Osteocyte (in vitro differentiated cells): Measurements from ENCODE around the gene CREBL2. TPM values are rescaled to one million over a fixed set of nuclear protein-coding genes. Genes with fewer than 3 reads are reported as not detected.

Experiments
- DNase-seq: peaks from one replicate; pipeline ENCODE4 v3.0.0; 2021; ENCODE audit warnings: mixed read lengths; ENCODE audit not compliant: unreplicated experiment; ENCODE audit errors: extremely low spot score
- H3K27ac Mint-ChIP-seq: one replicate; pipeline ENCODE4 v1.8.0; 2021; ENCODE audit warnings: mild to moderate bottlenecking, mixed read lengths; ENCODE audit not compliant: unreplicated experiment
- H3K27me3 Mint-ChIP-seq: one replicate; pipeline ENCODE4 v1.8.0; 2021; ENCODE audit warnings: mixed read lengths; ENCODE audit not compliant: unreplicated experiment
- H3K36me3 Mint-ChIP-seq: one replicate; pipeline ENCODE4 v1.8.0; 2021; ENCODE audit warnings: mixed read lengths; ENCODE audit not compliant: unreplicated experiment
- H3K4me1 Mint-ChIP-seq: one replicate; pipeline ENCODE4 v1.8.0; 2021; ENCODE audit warnings: mixed read lengths; ENCODE audit not compliant: unreplicated experiment
- H3K4me3 Mint-ChIP-seq: one replicate; pipeline ENCODE4 v1.8.0; 2021; ENCODE audit warnings: mild to moderate bottlenecking, moderate library complexity, mixed read lengths; ENCODE audit not compliant: unreplicated experiment
- H3K9me3 Mint-ChIP-seq: one replicate; pipeline ENCODE4 v1.8.0; 2021; ENCODE audit warnings: mixed read lengths; ENCODE audit not compliant: unreplicated experiment
- total RNA-seq: library from RNA; stranded (reverse); gene quantifications from 2 replicates; pipeline ENCODE4 v1.2.1, GENCODE V29; 2021
- TF ChIP-seq, protein P1 (sequence below): fragments of 200-600 bp; sonication (generic); IDR thresholded peaks from 2 replicates; pipeline ENCODE4 v1.5.0; 2021; ENCODE audit warnings: antibody characterized with exemption, mild to moderate bottlenecking, moderate library complexity

CREBL2 gene
- total RNA-seq, 1 donor from 2014 or later, result 15.1 TPM

DNA sequence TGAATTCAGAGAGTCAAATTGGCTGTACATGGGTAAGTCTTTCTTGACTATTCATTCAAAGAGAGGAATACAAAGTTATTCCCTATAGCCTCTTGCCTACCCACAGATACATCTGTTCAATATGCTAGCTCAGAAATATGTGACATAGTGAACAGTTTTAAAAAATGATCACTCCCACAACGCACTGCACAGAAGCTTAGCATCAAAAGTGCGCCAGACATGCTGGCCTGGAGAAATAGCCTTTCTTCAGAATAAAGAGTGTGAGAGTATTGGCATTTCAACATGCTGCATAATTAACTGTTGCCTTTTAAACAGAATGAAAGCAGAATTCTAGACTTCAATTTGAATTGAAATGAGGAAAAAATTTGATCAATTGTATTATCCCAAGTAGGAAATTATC lies 57.3 kb downstream of the CREBL2 start:
- TF ChIP-seq, protein P1, sequence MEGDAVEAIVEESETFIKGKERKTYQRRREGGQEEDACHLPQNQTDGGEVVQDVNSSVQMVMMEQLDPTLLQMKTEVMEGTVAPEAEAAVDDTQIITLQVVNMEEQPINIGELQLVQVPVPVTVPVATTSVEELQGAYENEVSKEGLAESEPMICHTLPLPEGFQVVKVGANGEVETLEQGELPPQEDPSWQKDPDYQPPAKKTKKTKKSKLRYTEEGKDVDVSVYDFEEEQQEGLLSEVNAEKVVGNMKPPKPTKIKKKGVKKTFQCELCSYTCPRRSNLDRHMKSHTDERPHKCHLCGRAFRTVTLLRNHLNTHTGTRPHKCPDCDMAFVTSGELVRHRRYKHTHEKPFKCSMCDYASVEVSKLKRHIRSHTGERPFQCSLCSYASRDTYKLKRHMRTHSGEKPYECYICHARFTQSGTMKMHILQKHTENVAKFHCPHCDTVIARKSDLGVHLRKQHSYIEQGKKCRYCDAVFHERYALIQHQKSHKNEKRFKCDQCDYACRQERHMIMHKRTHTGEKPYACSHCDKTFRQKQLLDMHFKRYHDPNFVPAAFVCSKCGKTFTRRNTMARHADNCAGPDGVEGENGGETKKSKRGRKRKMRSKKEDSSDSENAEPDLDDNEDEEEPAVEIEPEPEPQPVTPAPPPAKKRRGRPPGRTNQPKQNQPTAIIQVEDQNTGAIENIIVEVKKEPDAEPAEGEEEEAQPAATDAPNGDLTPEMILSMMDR, result no peak
- no peaks in the 10 kb centered on the region for H3K9me3 Mint-ChIP-seq
- peaks cover 20% of the 10 kb centered on the region for H3K4me1 Mint-ChIP-seq
- DNase-seq, result no peak
- no peaks in the 10 kb centered on the region for H3K36me3 Mint-ChIP-seq
- no peaks in the 10 kb centered on the region for H3K27me3 Mint-ChIP-seq
- no peak overlapping the region for H3K27ac Mint-ChIP-seq
- no peak overlapping the region for H3K4me3 Mint-ChIP-seq

DNA sequence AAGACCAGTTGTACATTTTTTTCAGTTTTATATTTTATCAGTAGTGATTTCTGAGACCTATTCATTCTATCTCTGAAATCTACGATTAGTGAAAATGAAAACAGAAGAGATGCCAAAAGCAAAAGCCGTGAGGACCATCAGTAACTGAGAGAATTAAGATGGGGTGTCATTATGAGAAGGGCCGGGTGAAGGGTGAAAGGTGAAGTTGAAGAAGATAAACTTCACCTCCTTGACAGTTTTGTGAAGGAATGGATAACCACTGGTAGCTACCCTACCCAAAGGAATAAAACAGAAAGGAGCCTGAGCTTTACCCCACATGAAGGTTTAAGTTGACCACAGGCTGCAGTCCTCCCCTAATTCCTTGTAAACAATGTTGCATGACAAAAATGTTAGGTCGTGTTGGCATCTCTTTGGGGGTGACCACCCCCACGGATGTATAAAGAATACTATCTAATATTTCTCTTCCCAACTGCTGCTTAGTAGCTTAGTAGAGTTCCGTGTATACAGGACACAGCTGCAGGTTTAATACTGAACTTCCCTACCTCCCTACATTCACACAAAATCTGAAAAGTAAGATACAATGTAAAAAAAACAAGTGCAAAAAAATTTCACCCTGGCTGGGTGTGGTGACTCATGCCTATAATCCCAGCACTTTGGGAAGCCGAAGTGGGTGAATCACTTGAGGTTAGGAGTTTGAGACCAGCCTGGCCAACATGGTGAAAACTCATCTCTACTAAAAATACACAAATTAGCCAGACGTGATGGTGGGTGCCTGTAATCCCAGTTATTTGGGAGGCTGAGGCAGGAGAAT lies 60.4 kb downstream of the CREBL2 start:
- no peaks in the 10 kb centered on the region for H3K27me3 Mint-ChIP-seq
- no peaks in the 10 kb centered on the region for H3K36me3 Mint-ChIP-seq
- peaks cover 17% of the 10 kb centered on the region for H3K4me1 Mint-ChIP-seq
- no peak for DNase-seq
- H3K4me3 Mint-ChIP-seq, result no peak overlapping the region
- H3K9me3 Mint-ChIP-seq, result no peaks in the 10 kb centered on the region
- TF ChIP-seq, protein P1, result no peak
- H3K27ac Mint-ChIP-seq, result no peak overlapping the region

DNA sequence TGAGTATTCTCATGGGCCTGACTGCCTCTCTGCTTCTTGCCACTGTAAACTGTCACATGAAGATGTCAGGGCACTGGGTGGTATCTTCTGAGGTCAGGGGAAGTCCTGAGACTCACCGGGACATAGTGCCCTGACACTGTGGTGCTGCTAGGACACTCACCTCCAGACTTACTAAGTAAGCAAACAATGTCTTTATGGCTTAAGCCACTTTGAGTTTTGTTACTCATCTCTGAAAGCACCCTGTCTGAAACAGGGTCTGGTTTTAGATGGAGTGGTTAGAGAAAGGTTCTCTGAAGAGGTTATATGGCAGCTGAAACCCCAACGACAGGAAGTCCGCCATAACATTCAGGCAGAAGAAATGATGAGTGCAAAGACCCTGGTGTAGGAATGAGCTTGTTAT lies 61.6 kb downstream of the CREBL2 start:
- DNase-seq, result no peak
- no peak overlapping the region for H3K27ac Mint-ChIP-seq
- TF ChIP-seq, protein P1, result no peak
- no peaks in the 10 kb centered on the region for H3K9me3 Mint-ChIP-seq
- peaks cover 10% of the 10 kb centered on the region for H3K4me1 Mint-ChIP-seq
- H3K27me3 Mint-ChIP-seq, result no peaks in the 10 kb centered on the region
- H3K4me3 Mint-ChIP-seq, result no peak overlapping the region
- H3K36me3 Mint-ChIP-seq, result no peaks in the 10 kb centered on the region

DNA sequence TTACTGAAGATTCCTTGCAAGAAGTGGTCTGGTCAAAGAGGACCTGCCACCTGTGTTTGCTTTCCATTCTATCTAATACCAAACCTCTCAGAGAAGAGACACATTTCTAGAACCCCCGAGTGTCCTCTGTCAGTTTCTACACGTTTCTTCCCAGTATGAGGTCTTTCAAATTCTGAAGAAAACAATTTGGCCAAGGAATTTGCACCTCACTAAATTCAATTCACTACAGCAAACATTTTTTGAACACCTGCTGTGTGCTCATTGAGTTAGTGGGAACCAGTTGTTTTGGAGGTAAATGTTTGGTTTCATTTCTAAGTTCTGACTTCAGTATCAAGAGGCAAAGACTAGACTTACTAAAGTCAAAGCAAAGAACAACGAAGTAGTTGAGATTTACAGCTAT lies 64.9 kb downstream of the CREBL2 start:
- DNase-seq, result no peak
- H3K27ac Mint-ChIP-seq, result no peak overlapping the region
- H3K9me3 Mint-ChIP-seq, result no peaks in the 10 kb centered on the region
- H3K36me3 Mint-ChIP-seq, result no peaks in the 10 kb centered on the region
- H3K27me3 Mint-ChIP-seq, result peaks cover 3% of the 10 kb centered on the region
- H3K4me1 Mint-ChIP-seq, result peaks cover 7% of the 10 kb centered on the region
- TF ChIP-seq, protein P1, result no peak
- no peak overlapping the region for H3K4me3 Mint-ChIP-seq

DNA sequence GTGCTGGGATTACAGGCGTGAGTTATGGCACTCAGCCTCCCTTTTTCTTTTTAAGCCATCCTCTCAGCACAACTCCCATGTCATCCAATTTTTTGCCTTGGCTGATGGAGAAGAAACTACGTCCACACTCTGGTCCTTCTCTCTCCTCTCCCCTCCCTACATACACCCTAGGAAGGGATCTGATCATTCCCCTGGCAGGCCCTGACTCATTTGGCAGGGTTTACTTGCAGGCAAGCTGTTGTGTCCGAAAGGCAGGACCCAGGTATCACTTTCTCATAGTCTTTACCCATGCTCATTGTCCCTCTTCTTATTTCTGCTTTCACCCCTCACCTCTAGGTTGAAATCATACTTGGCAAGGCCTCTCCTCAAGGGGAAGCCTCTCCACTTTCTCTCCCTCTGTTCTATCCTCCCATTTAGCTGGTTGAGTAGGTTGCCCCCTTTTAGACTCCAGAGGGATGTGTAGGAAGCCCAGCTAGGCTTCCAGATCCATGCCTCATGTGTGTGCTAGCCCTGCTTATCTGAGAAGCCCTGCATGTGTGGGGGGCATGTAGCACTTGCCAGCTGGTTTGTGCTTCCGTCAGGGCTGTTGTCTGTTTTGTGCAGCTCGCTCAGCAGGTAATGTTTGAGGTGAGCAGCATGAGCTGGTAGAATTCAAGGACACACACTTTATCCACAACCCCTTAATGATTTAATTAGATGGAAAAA lies 69.5 kb downstream of the CREBL2 start:
- H3K4me3 Mint-ChIP-seq, result no peak overlapping the region
- peaks cover 12% of the 10 kb centered on the region for H3K27me3 Mint-ChIP-seq
- peaks cover 3% of the 10 kb centered on the region for H3K4me1 Mint-ChIP-seq
- H3K27ac Mint-ChIP-seq, result no peak overlapping the region
- H3K9me3 Mint-ChIP-seq, result no peaks in the 10 kb centered on the region
- TF ChIP-seq, protein P1, result no peak
- no peaks in the 10 kb centered on the region for H3K36me3 Mint-ChIP-seq
- DNase-seq, result no peak
